Glutamatergic neuron (in vitro differentiated cells): ENCODE results near the gene CFAP58. TPM values are rescaled to one million over a fixed set of nuclear protein-coding genes. Genes with fewer than 3 reads are reported as not detected.

Experiments
- DNase-seq: peaks from one replicate; pipeline ENCODE4 v3.0.0; 2022
- H3K27ac Mint-ChIP-seq: one replicate; pipeline ENCODE4 v1.8.0; 2020; ENCODE audit warnings: mild to moderate bottlenecking, mixed read lengths, inconsistent platforms; ENCODE audit not compliant: unreplicated experiment
- H3K27me3 Mint-ChIP-seq: one replicate; pipeline ENCODE4 v1.8.0; 2020; ENCODE audit warnings: mild to moderate bottlenecking, moderate library complexity, mixed read lengths, inconsistent platforms; ENCODE audit not compliant: unreplicated experiment
- H3K36me3 Mint-ChIP-seq: one replicate; pipeline ENCODE4 v1.8.0; 2020; ENCODE audit warnings: mild to moderate bottlenecking, mixed read lengths, inconsistent platforms; ENCODE audit not compliant: unreplicated experiment
- H3K4me1 Mint-ChIP-seq: one replicate; pipeline ENCODE4 v1.8.0; 2020; ENCODE audit warnings: mild to moderate bottlenecking, low read depth, mixed read lengths, inconsistent platforms; ENCODE audit not compliant: unreplicated experiment
- H3K4me3 Mint-ChIP-seq: one replicate; pipeline ENCODE4 v1.8.0; 2020; ENCODE audit warnings: mild to moderate bottlenecking, mixed read lengths, inconsistent platforms; ENCODE audit not compliant: unreplicated experiment
- H3K9me3 Mint-ChIP-seq: one replicate; pipeline ENCODE4 v1.8.0; 2020; ENCODE audit warnings: mild to moderate bottlenecking, moderate library complexity, mixed read lengths, inconsistent platforms; ENCODE audit not compliant: unreplicated experiment
- CTCF ChIP-seq: fragments of 200-600 bp; sonication (generic); IDR thresholded peaks from one replicate; pipeline ENCODE4 v1.5.0; 2021; ENCODE audit not compliant: partially characterized antibody, unreplicated experiment
- total RNA-seq: library from RNA; stranded (reverse); fragmentation: NEBNext Ultra II Directional; extraction: Animal tissue kit (Norgen Biotek cat#: 25700); gene quantifications from one replicate; pipeline ENCODE4 v1.2.1, GENCODE V29; 2021; ENCODE audit not compliant: unreplicated experiment

The CFAP58 gene
- total RNA-seq, 1 donor from 2014 or later, result 2.2 TPM

DNA sequence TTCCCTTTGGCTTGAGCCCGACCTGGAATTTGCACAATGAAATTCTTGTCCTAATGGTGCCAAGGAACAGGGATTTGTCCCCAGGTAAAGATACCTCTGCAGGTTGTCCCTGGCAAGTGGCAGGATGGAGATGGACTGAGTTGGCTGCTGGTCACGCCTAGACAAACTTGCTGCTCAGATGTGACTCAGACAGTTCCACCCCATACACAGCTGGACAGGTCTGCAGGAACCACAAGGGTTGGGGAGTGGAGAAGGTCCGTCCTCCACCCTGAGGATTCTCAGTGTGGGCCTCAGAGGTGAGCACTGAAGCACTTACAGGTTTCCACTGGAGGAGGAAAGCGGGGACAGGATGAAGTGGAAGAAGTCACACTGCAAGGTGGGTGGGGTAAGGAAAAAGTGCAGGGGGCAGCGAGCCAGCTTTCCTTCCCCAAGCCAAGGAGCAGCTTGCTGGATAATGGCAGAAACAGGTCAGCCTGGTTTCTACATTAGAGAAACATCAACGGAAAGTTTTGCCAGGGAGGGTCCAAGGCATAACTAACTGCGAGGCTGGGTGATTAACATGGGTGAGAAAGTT, 35.8 kb upstream of the CFAP58 start:
- Mint-ChIP-seq H3K27me3 (peaks cover 6% of the 10 kb centered on the region), H3K4me3 (no peak overlapping the region), H3K36me3 (peaks cover 5% of the 10 kb centered on the region), H3K4me1 (peaks cover 43% of the 10 kb centered on the region), H3K27ac (peak overlapping the region; percentile 43), H3K9me3 (peaks cover 14% of the 10 kb centered on the region)
- no peak for DNase-seq
- TF ChIP-seq CTCF, result no peak

GRCh38 chr10:104318326-104318725, 35.3 kb upstream of the CFAP58 start:
- peaks cover 46% of the 10 kb centered on the region for H3K4me1 Mint-ChIP-seq
- H3K9me3 Mint-ChIP-seq, result peaks cover 14% of the 10 kb centered on the region
- H3K27me3 Mint-ChIP-seq, result peaks cover 7% of the 10 kb centered on the region

DNA sequence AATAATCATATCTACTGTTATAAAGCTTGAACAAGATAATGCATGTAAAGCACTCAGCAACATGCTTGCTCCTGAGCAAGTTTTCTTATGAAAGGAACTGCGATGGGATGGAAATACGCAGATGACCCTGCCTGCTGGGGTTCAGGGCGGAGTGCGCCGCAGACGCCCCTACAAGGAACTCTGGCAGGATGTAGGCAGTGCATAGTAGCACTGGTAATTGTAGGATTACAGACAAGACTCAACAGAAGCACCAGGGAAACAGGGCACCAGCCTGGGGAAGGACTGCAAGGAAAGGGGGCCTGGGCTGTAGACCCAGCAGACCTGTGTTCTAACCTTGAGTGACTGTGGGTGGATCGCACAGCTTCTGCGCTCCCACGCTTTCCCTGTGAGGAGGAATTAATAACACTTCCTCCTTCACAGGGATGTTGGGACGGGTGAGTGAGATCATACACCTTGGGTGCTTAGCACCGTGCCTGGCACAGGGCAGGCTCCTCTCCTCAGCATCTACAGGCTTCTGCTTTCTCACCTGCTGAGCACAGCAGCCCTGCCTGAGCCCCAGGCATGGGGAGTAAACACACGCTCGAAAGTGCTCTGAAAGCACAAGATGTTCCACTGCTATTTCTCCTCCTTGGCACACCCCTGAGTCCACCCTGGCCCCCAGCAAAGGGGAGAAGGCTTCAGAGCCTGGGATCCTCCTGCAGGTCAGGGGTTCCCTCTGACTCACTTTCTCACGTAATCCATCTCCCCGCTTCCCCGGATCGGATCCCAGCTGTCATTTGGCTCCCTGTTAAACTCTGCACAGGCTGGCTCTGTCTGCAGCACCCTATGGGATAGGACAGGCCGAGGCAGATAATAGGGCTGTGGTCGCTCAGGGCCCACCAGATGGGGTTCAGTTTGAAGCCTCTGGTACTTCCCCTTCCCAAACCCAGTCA, 34.6 kb upstream of the CFAP58 start:
- DNase-seq, result no peak
- peaks cover 13% of the 10 kb centered on the region for H3K9me3 Mint-ChIP-seq
- H3K4me3 Mint-ChIP-seq, result peak overlapping the region; percentile 46
- peaks cover 46% of the 10 kb centered on the region for H3K4me1 Mint-ChIP-seq
- H3K27ac Mint-ChIP-seq, result peak overlapping the region; percentile 91
- no peak for TF ChIP-seq CTCF
- peaks cover 5% of the 10 kb centered on the region for H3K36me3 Mint-ChIP-seq
- H3K27me3 Mint-ChIP-seq, result peaks cover 7% of the 10 kb centered on the region

More at GRCh38 chr10:104318326-104318725, 35.3 kb upstream of the CFAP58 start:
- Mint-ChIP-seq H3K27ac (no peak overlapping the region), H3K36me3 (peaks cover 5% of the 10 kb centered on the region), H3K4me3 (no peak overlapping the region)
- no peak for DNase-seq
- no peak for TF ChIP-seq CTCF

DNA sequence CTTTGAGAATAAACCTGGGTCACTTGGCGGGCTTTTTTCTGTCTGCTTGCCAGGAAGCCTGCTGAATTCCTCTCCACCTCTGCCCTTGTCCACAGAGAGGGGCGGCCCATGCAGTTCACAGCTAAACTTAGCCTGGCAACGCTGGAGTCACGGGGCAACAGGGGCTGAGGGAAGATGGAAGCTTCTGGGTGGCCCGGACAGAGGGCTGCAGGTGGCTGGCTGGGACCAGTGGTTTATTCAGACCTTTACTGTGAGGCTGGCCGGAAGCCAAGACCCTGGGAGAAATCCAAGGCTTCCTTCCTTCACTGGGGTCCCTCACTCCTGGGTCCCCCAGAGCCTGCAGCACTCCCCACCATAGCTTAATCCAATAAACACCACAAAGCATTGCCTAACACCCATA, 32.4 kb upstream of the CFAP58 start:
- no peak for DNase-seq
- no peak overlapping the region for H3K4me3 Mint-ChIP-seq
- H3K36me3 Mint-ChIP-seq, result peaks cover 5% of the 10 kb centered on the region
- H3K4me1 Mint-ChIP-seq, result peaks cover 49% of the 10 kb centered on the region
- H3K9me3 Mint-ChIP-seq, result peaks cover 12% of the 10 kb centered on the region
- H3K27ac Mint-ChIP-seq, result no peak overlapping the region
- H3K27me3 Mint-ChIP-seq, result peaks cover 7% of the 10 kb centered on the region
- no peak for TF ChIP-seq CTCF
